BJ (cell line): ENCODE measurements around the gene TALDO1. TPM values are rescaled to one million over a fixed set of nuclear protein-coding genes. Genes with fewer than 3 reads are reported as not detected.

ENCODE experiments used
- CTCF ChIA-PET: fragments of 350-600 bp; formaldehyde crosslinking; extraction: SDS; loops from one replicate; lab custom pipeline; 2021; ENCODE audit warnings: antibody characterized with exemption, inconsistent platforms; lab: Yijun Ruan, JAX
- POLR2A ChIA-PET: fragments of 300-600 bp; sonication (Branson Sonifier 250); formaldehyde crosslinking; extraction: SDS; loops from one replicate; lab custom pipeline; 2021; ENCODE audit warnings: antibody characterized with exemption; lab: Charles Lee
- DNase-seq: peaks from one replicate; pipeline ENCODE4 v3.0.0-alpha.2; 2011; ENCODE audit warnings: low read depth
- H3K27me3 ChIP-seq: 2 replicates; pipeline ENCODE4 v1.6.0; 2011; ENCODE audit warnings: low read length; ENCODE audit not compliant: control insufficient read depth, insufficient read depth
- H3K36me3 ChIP-seq: 2 replicates; pipeline ENCODE4 v1.5.1; 2011; ENCODE audit warnings: low read length; ENCODE audit not compliant: control insufficient read depth, insufficient read depth
- H3K4me3 ChIP-seq: 2 replicates; pipeline ENCODE4 v1.5.1; 2011; ENCODE audit warnings: low read depth, mild to moderate bottlenecking, control low read depth, low read length
- polyA plus RNA-seq: library from polyadenylated mRNA; depleted of rRNA; stranded (reverse); fragments of >200 nt; gene quantifications from 2 replicates; pipeline ENCODE4 v1.2.3, GENCODE V29; 2011
- TF ChIP-seq, protein P1 (sequence below): IDR thresholded peaks from 2 replicates; pipeline ENCODE4 v1.5.1; 2011; ENCODE audit warnings: low read depth, mild to moderate bottlenecking, control low read depth, inconsistent platforms, low read length, moderate library complexity; ENCODE audit not compliant: insufficient read depth

TALDO1 gene
- polyA plus RNA-seq, 1 experiment = 278 TPM

DNA sequence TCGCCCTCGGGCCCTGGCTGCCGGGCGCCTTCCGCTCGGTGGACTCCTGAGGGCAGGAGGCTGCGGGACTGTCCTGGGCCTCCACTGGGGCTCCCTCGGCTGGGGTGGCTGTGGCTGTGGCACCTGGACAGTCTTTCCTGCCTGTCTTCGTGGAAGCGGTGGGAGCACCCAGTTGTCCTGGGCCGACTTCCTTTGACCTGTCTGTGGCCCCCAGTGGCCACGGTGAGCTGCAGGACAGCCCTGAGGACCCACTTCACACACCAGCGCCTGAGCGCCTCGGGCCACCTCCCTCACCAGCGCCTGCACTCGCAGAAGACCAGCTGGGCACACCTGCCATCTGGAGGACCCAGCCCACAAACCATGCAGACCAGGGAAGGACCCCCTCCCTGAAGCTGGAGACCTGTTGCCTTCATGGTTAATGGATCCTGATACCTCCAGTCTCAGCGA, 43.0 kb upstream of the TALDO1 start:
- no peak overlapping the region for H3K4me3 ChIP-seq
- peaks cover 14% of the 10 kb centered on the region for H3K36me3 ChIP-seq
- TF ChIP-seq, protein P1, sequence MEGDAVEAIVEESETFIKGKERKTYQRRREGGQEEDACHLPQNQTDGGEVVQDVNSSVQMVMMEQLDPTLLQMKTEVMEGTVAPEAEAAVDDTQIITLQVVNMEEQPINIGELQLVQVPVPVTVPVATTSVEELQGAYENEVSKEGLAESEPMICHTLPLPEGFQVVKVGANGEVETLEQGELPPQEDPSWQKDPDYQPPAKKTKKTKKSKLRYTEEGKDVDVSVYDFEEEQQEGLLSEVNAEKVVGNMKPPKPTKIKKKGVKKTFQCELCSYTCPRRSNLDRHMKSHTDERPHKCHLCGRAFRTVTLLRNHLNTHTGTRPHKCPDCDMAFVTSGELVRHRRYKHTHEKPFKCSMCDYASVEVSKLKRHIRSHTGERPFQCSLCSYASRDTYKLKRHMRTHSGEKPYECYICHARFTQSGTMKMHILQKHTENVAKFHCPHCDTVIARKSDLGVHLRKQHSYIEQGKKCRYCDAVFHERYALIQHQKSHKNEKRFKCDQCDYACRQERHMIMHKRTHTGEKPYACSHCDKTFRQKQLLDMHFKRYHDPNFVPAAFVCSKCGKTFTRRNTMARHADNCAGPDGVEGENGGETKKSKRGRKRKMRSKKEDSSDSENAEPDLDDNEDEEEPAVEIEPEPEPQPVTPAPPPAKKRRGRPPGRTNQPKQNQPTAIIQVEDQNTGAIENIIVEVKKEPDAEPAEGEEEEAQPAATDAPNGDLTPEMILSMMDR = no peak
- H3K27me3 ChIP-seq = no peaks in the 10 kb centered on the region
- DNase-seq = no peak
- POLR2A ChIA-PET = interaction anchor here (0.5 kb wide), 1 partner anchor 30 kb away, joined by 3 read pairs; no protein-coding TSS in a partner anchor
- CTCF ChIA-PET = interaction anchor here (0.9 to 3.3 kb wide), 4 partner anchors 9 to 128 kb away, joined by 3 to 17 read pairs (median 3); partner anchors contain the start of genes DEAF1 and TMEM80

DNA sequence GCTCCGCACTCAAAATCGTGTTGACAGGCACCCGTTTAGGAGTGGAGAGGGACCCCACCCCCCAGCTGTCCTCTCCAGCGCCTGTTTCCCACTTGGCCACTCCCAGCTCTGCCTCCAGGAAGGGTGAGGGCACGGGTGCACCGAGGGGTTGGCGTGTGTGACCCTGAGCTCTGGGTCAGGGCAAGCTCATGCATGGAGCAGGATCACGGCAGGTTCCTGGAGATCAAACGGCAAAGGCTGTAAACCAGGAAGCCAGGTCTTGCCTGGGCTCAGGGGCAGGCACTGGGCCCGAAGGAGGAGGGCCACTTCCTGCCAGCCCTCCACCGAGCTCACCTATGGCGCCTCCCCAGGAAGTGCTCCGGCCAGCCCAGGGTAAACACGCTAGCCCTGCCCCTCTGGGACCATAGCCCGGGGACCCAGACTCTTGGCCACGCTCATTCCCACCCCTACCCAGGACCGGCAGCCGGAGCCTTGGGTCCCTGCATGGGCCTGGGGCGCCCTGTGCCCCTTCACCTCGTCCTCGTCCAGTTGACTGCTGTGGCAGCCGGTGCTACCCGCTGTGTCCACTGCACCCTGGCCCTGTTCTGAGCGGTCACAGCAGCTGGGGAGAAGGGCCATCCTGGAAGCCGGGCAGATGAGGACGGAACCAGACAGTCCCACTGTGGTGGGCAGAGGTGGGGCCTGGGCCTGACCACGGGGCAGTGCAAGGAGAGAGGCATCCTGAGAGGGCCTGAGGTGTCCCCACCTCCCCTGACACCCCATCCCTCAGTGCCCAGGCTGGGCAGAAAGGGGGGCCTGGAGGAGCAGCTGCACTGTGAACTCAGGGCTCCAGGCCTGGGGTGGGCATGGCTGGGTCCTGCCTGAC, 42.3 kb upstream of the TALDO1 start:
- no peaks in the 10 kb centered on the region for H3K27me3 ChIP-seq
- DNase-seq = no peak
- CTCF ChIA-PET = interaction anchor here (0.9 to 3.3 kb wide), 4 partner anchors 9 to 129 kb away, joined by 3 to 17 read pairs (median 3); partner anchors contain the start of genes DEAF1 and TMEM80
- POLR2A ChIA-PET = no interaction called here
- TF ChIP-seq, protein P1 = no peak
- H3K4me3 ChIP-seq = peak overlapping the region; percentile 75
- H3K36me3 ChIP-seq = peaks cover 10% of the 10 kb centered on the region

DNA sequence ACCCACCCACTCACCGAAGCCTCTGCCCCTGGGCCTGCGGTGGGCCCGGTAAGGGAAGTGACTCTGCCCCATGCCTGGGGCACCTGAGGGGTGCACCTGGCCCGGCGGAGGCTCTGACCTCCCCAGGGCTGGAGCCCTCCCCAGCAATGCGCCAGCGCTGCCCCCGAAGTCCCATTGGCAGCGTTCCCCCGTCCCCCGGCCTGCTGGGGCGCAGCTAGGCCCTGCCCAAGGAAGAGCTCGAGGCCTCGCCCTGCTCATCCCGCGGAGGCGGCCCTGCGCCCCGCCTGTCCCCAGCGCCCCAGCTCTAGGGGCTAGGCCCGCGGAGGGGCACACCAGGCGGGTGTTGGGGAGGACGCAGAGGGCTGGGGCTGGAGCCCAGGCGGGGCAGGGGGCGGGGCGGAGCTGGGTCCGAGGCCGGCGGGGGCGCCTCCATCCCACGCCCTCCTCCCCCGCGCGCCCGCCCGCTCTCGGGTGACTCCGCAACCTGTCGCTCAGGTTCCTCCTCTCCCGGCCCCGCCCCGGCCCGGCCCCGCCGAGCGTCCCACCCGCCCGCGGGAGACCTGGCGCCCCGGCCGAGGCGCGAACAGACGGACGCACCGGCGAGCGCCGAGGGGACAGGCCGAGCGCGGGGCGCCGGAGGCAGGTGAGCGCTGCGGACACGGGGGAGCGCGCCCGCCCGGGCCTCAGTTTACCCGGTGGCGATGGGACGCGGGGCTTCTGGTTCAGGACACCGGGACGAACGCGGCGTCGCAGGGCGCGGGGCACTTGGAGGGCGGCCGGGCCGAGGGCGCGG, 41.4 kb upstream of the TALDO1 start, which contains the start of gene EPS8L2:
TSS of gene EPS8L2 (plus strand) at position 586 of the 793 bp plus-strand sequence. CDS start 3,177 bp downstream, outside the sequence.
- ChIA-PET POLR2A (no interaction called here), CTCF (interaction anchor here (1.3 to 3.3 kb wide), 7 partner anchors 9 to 44 kb away, joined by 3 to 17 read pairs (median 3); partner anchors contain the start of genes DEAF1 and TMEM80)
- TF ChIP-seq, protein P1 = no peak
- Histone ChIP-seq H3K36me3 (peaks cover 9% of the 10 kb centered on the region), H3K27me3 (no peaks in the 10 kb centered on the region), H3K4me3 (peak within 1 kb of the TSS; percentile 75)
- no peak for DNase-seq

DNA sequence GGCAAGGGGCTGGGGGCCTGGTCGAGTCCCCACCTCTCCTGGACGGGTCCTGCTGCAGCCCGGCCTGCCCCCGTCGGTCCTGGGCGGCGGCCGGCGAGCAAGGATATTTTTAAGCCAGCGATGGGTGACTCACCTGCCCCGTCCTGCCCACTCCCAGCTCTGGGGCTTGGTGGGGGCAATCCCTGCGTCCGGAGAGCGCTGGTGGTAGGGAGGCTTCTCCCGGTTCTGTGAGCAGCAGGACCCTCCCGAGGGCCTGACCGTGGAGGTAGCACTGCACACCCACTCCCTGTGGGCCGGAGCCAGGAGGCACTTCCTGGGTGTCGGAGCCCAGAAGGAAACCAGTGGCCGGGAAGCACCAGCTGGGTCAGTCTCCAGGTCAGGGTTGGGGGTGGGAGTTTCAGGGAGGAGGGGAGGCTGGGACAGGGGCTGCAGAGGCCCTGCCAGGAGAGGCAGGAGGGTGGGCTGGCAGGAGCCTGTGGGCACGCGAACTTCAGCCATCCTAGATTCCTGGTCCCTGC, 40.8 kb upstream of the TALDO1 start:
- DNase-seq = no peak
- Histone ChIP-seq H3K27me3 (no peaks in the 10 kb centered on the region), H3K4me3 (peak overlapping the region; percentile 75), H3K36me3 (peaks cover 7% of the 10 kb centered on the region)
- TF ChIP-seq, protein P1 = no peak
- CTCF ChIA-PET = interaction anchor here (0.9 to 2.6 kb wide), 7 partner anchors 9 to 132 kb away, joined by 3 to 8 read pairs (median 3); partner anchors contain the start of genes DEAF1 and TMEM80
- POLR2A ChIA-PET = interaction anchor here (0.6 kb wide), 1 partner anchor 89 kb away, joined by 10 read pairs; no protein-coding TSS in a partner anchor
